A549 (cell line): ENCODE data around the gene TRIM25. TPM values are rescaled to one million over a fixed set of nuclear protein-coding genes. Genes with fewer than 3 reads are reported as not detected.

Experiments
- polyA plus RNA-seq, 4 experiments: library from polyadenylated mRNA; depleted of rRNA in 3 of 4; stranded (reverse); fragments of >200 nt; fragmentation: RNase III in 1 of 4; extraction: RNeasy Plus Mini Kit Qiagen cat#74134 plus additional on column Dnase treatment in 1 of 4; gene quantifications; 2 replicates in 3 of 4; 3 replicates in 1 of 4; pipeline ENCODE4 v1.2.3, GENCODE V29; 2011 to 2017
- small RNA-seq, 6 experiments: library from RNA; depleted of rRNA; stranded (forward); fragments of <200 nt; gene quantifications; one replicate each; pipeline ENCODE3, GENCODE V24; 2012

Gene TRIM25
- polyA plus RNA-seq, 2 of the 4 experiments (the other 2 are of a cell fraction), result 38.3 to 65.4 TPM

Small RNA genes within 50 kb of the gene (small RNA-seq; reads per million reads assigned to genes)
- gene AC015912.2 (0 reads per million in 6 experiments), gene RNU6-1158P (0 reads per million in 6 experiments)

Other genes with a start within 250 kb of the TRIM25 start
- gene C17orf67, start 80.1 kb downstream of the TRIM25 start, polyA plus RNA-seq (2011; rRNA removed), result 1.8 and 2.9 TPM in 2 replicates
- 2.4 to 2.8 TPM (median 2.6 TPM) in 3 replicates for gene C17orf67, start 80.1 kb downstream of the TRIM25 start, polyA plus RNA-seq (2017; fragmentation: RNase III; extraction: RNeasy Plus Mini Kit Qiagen cat#74134 plus additional on column Dnase treatment)
- gene DGKE, start 79.9 kb downstream of the TRIM25 start, polyA plus RNA-seq (2011; rRNA removed), result 4.6 and 5.8 TPM in 2 replicates
- gene DGKE, start 79.9 kb downstream of the TRIM25 start, polyA plus RNA-seq (2017; fragmentation: RNase III; extraction: RNeasy Plus Mini Kit Qiagen cat#74134 plus additional on column Dnase treatment), result 3.4 to 4.0 TPM (median 3.7 TPM) in 3 replicates
- gene COIL, start 47.0 kb upstream of the TRIM25 start, polyA plus RNA-seq (2011; rRNA removed), result 13.5 and 16.9 TPM in 2 replicates
- 19.9 to 20.7 TPM (median 20.3 TPM) in 3 replicates for gene COIL, start 47.0 kb upstream of the TRIM25 start, polyA plus RNA-seq (2017; fragmentation: RNase III; extraction: RNeasy Plus Mini Kit Qiagen cat#74134 plus additional on column Dnase treatment)
- 42.9 and 45.0 TPM in 2 replicates for gene SCPEP1, start 64.1 kb upstream of the TRIM25 start, polyA plus RNA-seq (2011; rRNA removed)
- 37.5 to 47.6 TPM (median 44.5 TPM) in 3 replicates for gene SCPEP1, start 64.1 kb upstream of the TRIM25 start, polyA plus RNA-seq (2017; fragmentation: RNase III; extraction: RNeasy Plus Mini Kit Qiagen cat#74134 plus additional on column Dnase treatment)
- gene AKAP1, start 171.2 kb upstream of the TRIM25 start, polyA plus RNA-seq (2011; rRNA removed), result 45.8 and 91.1 TPM in 2 replicates
- 45.4 to 49.4 TPM (median 48.0 TPM) in 3 replicates for gene AKAP1, start 171.2 kb upstream of the TRIM25 start, polyA plus RNA-seq (2017; fragmentation: RNase III; extraction: RNeasy Plus Mini Kit Qiagen cat#74134 plus additional on column Dnase treatment)